AG04450 (cell line): Measurements from ENCODE around the gene RETREG1. TPM values are rescaled to one million over a fixed set of nuclear protein-coding genes. Genes with fewer than 3 reads are reported as not detected.

ENCODE experiments used
- CTCF ChIA-PET: fragments of 300-600, 350-600 bp; formaldehyde crosslinking; extraction: SDS; loops from one replicate; lab custom pipeline; 2022; ENCODE audit warnings: antibody characterized with exemption, inconsistent platforms; lab: Charles Lee
- POLR2A ChIA-PET: fragments of 350-600 bp; formaldehyde crosslinking; extraction: SDS; loops from one replicate; lab custom pipeline; 2021; ENCODE audit warnings: antibody characterized with exemption, inconsistent platforms; lab: Yijun Ruan, JAX
- DNase-seq: peaks from one replicate; pipeline ENCODE4 v3.0.0-alpha.2; 2011; ENCODE audit warnings: low read depth, low spot score
- H3K27ac ChIP-seq: one replicate; pipeline ENCODE4 v1.5.1; 2012; ENCODE audit warnings: low read depth, low read length, control low read depth
- H3K27me3 ChIP-seq: one replicate; pipeline ENCODE4 v1.6.0; 2012; ENCODE audit warnings: low read length; ENCODE audit not compliant: control insufficient read depth, insufficient read depth
- H3K4me3 ChIP-seq: 2 replicates; pipeline ENCODE4 v1.5.1; 2011; ENCODE audit warnings: mild to moderate bottlenecking, low read depth, low read length, control low read depth
- H3K9me3 ChIP-seq: 2 replicates; pipeline ENCODE4 v1.5.1; 2012; ENCODE audit warnings: low read length; ENCODE audit not compliant: control insufficient read depth, insufficient read depth
- CTCF ChIP-seq: IDR thresholded peaks from 2 replicates; pipeline ENCODE4 v1.5.1; 2011; ENCODE audit warnings: low read depth, low read length, control low read depth, inconsistent platforms
- polyA plus RNA-seq: library from polyadenylated mRNA; depleted of rRNA; stranded (reverse); fragments of >200 nt; gene quantifications from 2 replicates; pipeline ENCODE4 v1.2.3, GENCODE V29; 2011

The RETREG1 gene
- polyA plus RNA-seq, 1 experiment = 0.14 TPM

GRCh38 chr5:16493261-16493660, 123.5 kb downstream of the RETREG1 start:
- Histone ChIP-seq H3K27me3 (peaks cover 9% of the 10 kb centered on the region), H3K27ac (no peak overlapping the region), H3K9me3 (peaks cover 5% of the 10 kb centered on the region), H3K4me3 (no peak overlapping the region)
- POLR2A ChIA-PET = no interaction called here
- DNase-seq = no peak
- no peak for TF ChIP-seq CTCF
- CTCF ChIA-PET = interaction anchor here (0.5 kb wide), 1 partner anchor 205 kb away, joined by 5 read pairs; no protein-coding TSS in a partner anchor

GRCh38 chr5:16492398-16493140, 124.2 kb downstream of the RETREG1 start:
- Histone ChIP-seq H3K4me3 (no peak overlapping the region), H3K9me3 (peaks cover 5% of the 10 kb centered on the region), H3K27me3 (peaks cover 6% of the 10 kb centered on the region), H3K27ac (no peak overlapping the region)
- peak; percentile 6 for DNase-seq
- CTCF ChIA-PET = interaction anchor here (0.5 kb wide), 1 partner anchor 206 kb away, joined by 5 read pairs; no protein-coding TSS in a partner anchor
- TF ChIP-seq CTCF = no peak
- POLR2A ChIA-PET = interaction anchor here (0.6 kb wide), 1 partner anchor 222 kb away, joined by 12 read pairs; no protein-coding TSS in a partner anchor

- Histone ChIP-seq H3K27me3 (peaks cover 16% of the 10 kb centered on the region), H3K9me3 (peaks cover 5% of the 10 kb centered on the region), H3K4me3 (no peak overlapping the region), H3K27ac (no peak overlapping the region)
- POLR2A ChIA-PET = no interaction called here
- TF ChIP-seq CTCF = no peak
- no peak for DNase-seq
- CTCF ChIA-PET = interaction anchor here (0.6 to 2.9 kb wide), 10 partner anchors 10 to 725 kb away, joined by 3 to 72 read pairs (median 5); no protein-coding TSS in a partner anchor
Measured at GRCh38 chr5:16490911-16491310, 125.9 kb downstream of the RETREG1 start.

- Histone ChIP-seq H3K27me3 (peaks cover 16% of the 10 kb centered on the region), H3K4me3 (no peak overlapping the region), H3K9me3 (no peaks in the 10 kb centered on the region), H3K27ac (no peak overlapping the region)
- peak; percentile 18 for DNase-seq
- ChIA-PET POLR2A (interaction anchor here (0.6 kb wide), 1 partner anchor 406 kb away, joined by 3 read pairs; no protein-coding TSS in a partner anchor), CTCF (interaction anchor here (0.8 to 2.9 kb wide), 15 partner anchors 10 to 727 kb away, joined by 3 to 72 read pairs (median 4); no protein-coding TSS in a partner anchor)
- peak; percentile 77 for TF ChIP-seq CTCF
Measured at GRCh38 chr5:16489322-16489791, 127.4 kb downstream of the RETREG1 start.

GRCh38 chr5:16487456-16487855, 129.3 kb downstream of the RETREG1 start:
- CTCF ChIA-PET = interaction anchor here (0.9 to 2.0 kb wide), 5 partner anchors 9 to 716 kb away, joined by 3 to 9 read pairs (median 6); no protein-coding TSS in a partner anchor
- Histone ChIP-seq H3K4me3 (no peak overlapping the region), H3K27me3 (peaks cover 18% of the 10 kb centered on the region), H3K9me3 (no peaks in the 10 kb centered on the region), H3K27ac (no peak overlapping the region)
- no peak for TF ChIP-seq CTCF
- DNase-seq = no peak
- POLR2A ChIA-PET = no interaction called here
